ENCODE measurements around the gene NUAK2. TPM values are rescaled to one million over a fixed set of nuclear protein-coding genes. Genes with fewer than 3 reads are reported as not detected.

NUAK2 gene
- total RNA-seq, 4 donors from 2014 or later: 0.42 to 0.86 (median 0.74) TPM

DNA sequence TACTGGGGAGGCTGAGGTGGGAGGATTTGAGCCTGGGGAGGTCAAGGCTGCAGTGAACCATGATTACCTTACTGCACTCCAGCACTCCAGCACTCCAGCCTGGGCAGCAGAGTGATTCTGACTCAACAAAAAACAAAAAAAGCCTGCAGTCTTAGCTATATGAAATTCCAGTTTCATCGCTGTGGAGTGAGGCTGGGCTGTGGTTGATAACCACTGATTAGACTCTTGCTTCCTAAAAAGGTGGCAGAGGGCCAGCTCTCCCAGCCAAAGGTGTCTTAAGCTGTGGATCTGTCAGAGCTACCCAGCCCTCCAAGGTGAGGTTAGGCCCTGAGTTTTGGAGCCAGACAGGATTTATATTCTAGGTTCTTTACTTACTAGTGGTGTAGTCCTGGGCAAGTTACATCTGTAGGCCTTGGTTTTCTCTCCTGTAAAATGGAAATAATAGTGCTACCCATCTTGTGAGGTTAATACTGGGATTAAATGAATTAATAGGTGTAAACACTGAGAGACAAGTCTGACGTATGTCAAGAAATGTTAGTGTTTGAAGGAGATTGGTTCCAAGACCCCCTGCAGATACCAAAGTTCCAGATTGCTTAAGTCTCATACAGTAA, 57.9 kb downstream of the NUAK2 start:
- WGBS: 88% methylated on average over 2 of the region's 2 CpGs

DNA sequence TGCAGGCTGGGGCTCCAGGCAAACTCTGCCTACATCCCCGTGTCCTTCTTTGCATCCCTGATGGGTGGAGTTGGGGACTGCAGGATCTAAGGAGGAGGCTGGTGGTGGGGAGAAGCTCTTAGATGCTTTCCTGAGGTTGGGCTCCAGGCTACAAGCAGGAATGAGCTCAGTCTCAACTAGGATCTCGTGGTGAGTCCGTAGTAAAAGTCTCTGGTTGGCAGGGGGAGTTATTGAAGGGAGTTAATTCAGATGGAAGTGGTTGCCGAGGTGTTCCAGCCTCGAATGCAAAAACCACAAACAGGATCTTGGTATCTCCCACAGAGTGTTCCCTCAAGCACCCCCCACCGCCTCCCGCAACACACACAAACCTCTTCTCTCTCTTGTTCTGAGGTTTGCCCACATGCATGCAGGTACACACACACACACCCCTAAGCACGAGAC, 58.8 kb downstream of the NUAK2 start:
- 69% methylated on average over 8 of the region's 8 CpGs for WGBS

More for the DNA sequence above, 57.9 kb downstream of the NUAK2 start:
- H3K27ac ChIP-seq (replicated peaks in 1 of 4): no peak overlapping the region
- H3K27me3 ChIP-seq: no peaks in the 10 kb centered on the region
- H3K36me3 ChIP-seq: peaks cover 0 to under 1% (median 0%) of the 10 kb centered on the region in 4 donors
- no peaks in the 10 kb centered on the region for H3K9me3 ChIP-seq
- H3K4me1 ChIP-seq: peaks cover 22 to 39% (median 27%) of the 10 kb centered on the region in 4 donors
- intact Hi-C loops (cut with DNase I): loop anchor here (5.0 kb wide), 1 partner anchor 41 kb away; no protein-coding TSS in a partner anchor
- no peak for DNase-seq (ENCODE audit: extremely low spot score)
- TF ChIP-seq POLR2AphosphoS5 (IDR thresholded peaks at IDR 0.05): no peak
- H3K4me3 ChIP-seq: no peak overlapping the region

GRCh38 chr1:205261946-205262691, 59.4 kb downstream of the NUAK2 start:
- WGBS: 33% methylated on average over 4 of the region's 5 CpGs
- TF ChIP-seq POLR2A (IDR thresholded peaks at IDR 0.05; ENCODE audit: low read depth) (no peak), EP300 (IDR thresholded peaks at IDR 0.05) (no peak), POLR2AphosphoS5 (IDR thresholded peaks at IDR 0.05) (no peak)
- TF ChIP-seq, protein P1, sequence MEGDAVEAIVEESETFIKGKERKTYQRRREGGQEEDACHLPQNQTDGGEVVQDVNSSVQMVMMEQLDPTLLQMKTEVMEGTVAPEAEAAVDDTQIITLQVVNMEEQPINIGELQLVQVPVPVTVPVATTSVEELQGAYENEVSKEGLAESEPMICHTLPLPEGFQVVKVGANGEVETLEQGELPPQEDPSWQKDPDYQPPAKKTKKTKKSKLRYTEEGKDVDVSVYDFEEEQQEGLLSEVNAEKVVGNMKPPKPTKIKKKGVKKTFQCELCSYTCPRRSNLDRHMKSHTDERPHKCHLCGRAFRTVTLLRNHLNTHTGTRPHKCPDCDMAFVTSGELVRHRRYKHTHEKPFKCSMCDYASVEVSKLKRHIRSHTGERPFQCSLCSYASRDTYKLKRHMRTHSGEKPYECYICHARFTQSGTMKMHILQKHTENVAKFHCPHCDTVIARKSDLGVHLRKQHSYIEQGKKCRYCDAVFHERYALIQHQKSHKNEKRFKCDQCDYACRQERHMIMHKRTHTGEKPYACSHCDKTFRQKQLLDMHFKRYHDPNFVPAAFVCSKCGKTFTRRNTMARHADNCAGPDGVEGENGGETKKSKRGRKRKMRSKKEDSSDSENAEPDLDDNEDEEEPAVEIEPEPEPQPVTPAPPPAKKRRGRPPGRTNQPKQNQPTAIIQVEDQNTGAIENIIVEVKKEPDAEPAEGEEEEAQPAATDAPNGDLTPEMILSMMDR (IDR thresholded peaks at IDR 0.05): no peak
- intact Hi-C loops (cut with DNase I): loop anchor here (5.0 kb wide), 1 partner anchor 40 kb away; no protein-coding TSS in a partner anchor
- Histone ChIP-seq H3K27me3 (no peaks in the 10 kb centered on the region), H3K4me1 (peaks cover 28 to 46% (median 32%) of the 10 kb centered on the region in 4 donors), H3K36me3 (no peaks in the 10 kb centered on the region), H3K27ac (replicated peaks in 1 of 4) (no peak overlapping the region), H3K9me3 (no peaks in the 10 kb centered on the region), H3K4me3 (no peak overlapping the region)
- DNase-seq (ENCODE audit: extremely low spot score): no peak

More for the DNA sequence above, 58.8 kb downstream of the NUAK2 start:
- H3K4me1 ChIP-seq: peaks cover 23 to 47% (median 32%) of the 10 kb centered on the region in 4 donors
- TF ChIP-seq, protein P1 (IDR thresholded peaks at IDR 0.05): no peak
- TF ChIP-seq POLR2A (IDR thresholded peaks at IDR 0.05; ENCODE audit: low read depth) (no peak), EP300 (IDR thresholded peaks at IDR 0.05) (no peak), POLR2AphosphoS5 (IDR thresholded peaks at IDR 0.05) (no peak)
- H3K27ac ChIP-seq (replicated peaks in 1 of 4): no peak overlapping the region
- no peaks in the 10 kb centered on the region for H3K36me3 ChIP-seq
- H3K27me3 ChIP-seq: no peaks in the 10 kb centered on the region
- H3K9me3 ChIP-seq: no peaks in the 10 kb centered on the region
- DNase-seq (ENCODE audit: extremely low spot score): no peak
- intact Hi-C loops (cut with DNase I): loop anchor here (5.0 kb wide), 1 partner anchor 40 kb away; no protein-coding TSS in a partner anchor
- H3K4me3 ChIP-seq: no peak overlapping the region

DNA sequence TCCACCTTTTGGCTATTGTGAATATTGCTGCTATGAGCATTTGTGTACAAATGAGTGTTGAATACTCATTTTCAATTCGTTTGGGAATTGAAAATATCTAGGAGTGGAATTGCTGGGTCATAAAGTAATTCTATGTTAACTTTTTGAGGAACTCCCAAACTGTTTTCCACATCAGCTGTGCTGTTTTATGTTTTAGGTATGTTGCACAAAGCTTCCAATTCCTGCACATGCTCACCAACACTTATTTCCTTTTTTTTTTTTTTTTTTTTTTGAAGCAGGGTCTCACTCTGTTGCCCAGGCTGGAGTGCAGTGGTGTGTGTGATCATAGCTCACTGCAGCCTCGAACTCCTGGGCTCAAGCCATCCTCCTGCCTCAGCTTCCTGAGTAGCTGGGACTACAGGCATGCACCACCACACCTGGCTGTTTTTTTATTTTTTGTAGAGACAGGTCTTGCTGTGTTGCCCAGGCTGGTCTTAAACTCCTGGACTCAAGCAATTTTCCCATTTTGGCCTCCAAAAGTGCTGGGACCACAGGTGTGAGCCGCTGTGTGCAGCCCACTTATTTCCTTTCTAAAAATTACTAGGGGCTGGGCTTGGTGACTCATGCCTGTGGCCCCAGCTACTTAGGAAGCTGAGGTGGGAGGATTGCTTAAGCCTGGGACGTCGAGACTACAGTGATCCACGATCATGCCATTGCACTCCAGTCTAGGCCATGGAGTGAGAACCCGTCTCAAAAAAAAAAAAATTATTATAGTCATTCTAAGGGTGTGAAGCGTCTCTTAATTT, 60.4 kb downstream of the NUAK2 start:
- H3K27ac ChIP-seq (replicated peaks in 1 of 4): no peak overlapping the region
- no peaks in the 10 kb centered on the region for H3K9me3 ChIP-seq
- no peaks in the 10 kb centered on the region for H3K27me3 ChIP-seq
- no peaks in the 10 kb centered on the region for H3K36me3 ChIP-seq
- WGBS: 52% methylated on average over 8 of the region's 8 CpGs
- TF ChIP-seq, protein P1 (IDR thresholded peaks at IDR 0.05): no peak
- TF ChIP-seq EP300 (IDR thresholded peaks at IDR 0.05): no peak
- TF ChIP-seq POLR2AphosphoS5 (IDR thresholded peaks at IDR 0.05): no peak
- no peak for TF ChIP-seq POLR2A (IDR thresholded peaks at IDR 0.05; ENCODE audit: low read depth)
- DNase-seq (ENCODE audit: extremely low spot score): no peak
- H3K4me3 ChIP-seq: no peak overlapping the region
- intact Hi-C loops (cut with DNase I): loop anchor here (5.0 kb wide), 1 partner anchor 39 kb away; no protein-coding TSS in a partner anchor
- H3K4me1 ChIP-seq: peaks cover 28 to 51% (median 39%) of the 10 kb centered on the region in 4 donors

All from esophagus muscularis mucosa (tissue), 4 donors.